Natural killer cell treated with Interleukin-12 subunit alpha and Interleukin-12 subunit beta and Interleukin-15 and Interleukin-18, amount 100 ng/mL, for 72 hours (primary cell): Measurements from ENCODE around the gene GALNT1. TPM values are rescaled to one million over a fixed set of nuclear protein-coding genes. Genes with fewer than 3 reads are reported as not detected.

ENCODE experiments used
- ATAC-seq, 2 donors: fragments of 150-1000 bp; cut with Tn5 transposase in 1 of 2; sonication (Bioruptor Pico), chemical (Tn5 transposase) in 1 of 2; 2 replicates each; pipeline ENCODE4 v1.10.0; 2021
- DNase-seq: peaks from one replicate; pipeline ENCODE4 v3.0.0; 2022; ENCODE audit warnings: low spot score
- H3K27ac Mint-ChIP-seq, 2 donors: 1 replicate in 1 of 2; 2 replicates in 1 of 2; pipeline ENCODE4 v1.8.0; 2022; ENCODE audit warnings: mixed read lengths in 2 of 2, mild to moderate bottlenecking in 1 of 2, moderate library complexity in 1 of 2
- H3K27me3 Mint-ChIP-seq, 2 donors: 1 replicate in 1 of 2; 2 replicates in 1 of 2; pipeline ENCODE4 v1.8.0; 2022; ENCODE audit warnings: mixed read lengths in 2 of 2
- H3K36me3 Mint-ChIP-seq: one replicate; pipeline ENCODE4 v1.8.0; 2022; ENCODE audit warnings: mixed read lengths
- H3K4me1 Mint-ChIP-seq, 2 donors: 1 replicate in 1 of 2; 2 replicates in 1 of 2; pipeline ENCODE4 v1.8.0; 2022; ENCODE audit warnings: low read depth in 2 of 2, mixed read lengths in 2 of 2, mild to moderate bottlenecking in 1 of 2
- H3K4me3 Mint-ChIP-seq: one replicate; pipeline ENCODE4 v1.8.0; 2022; ENCODE audit warnings: mixed read lengths
- H3K9me3 Mint-ChIP-seq: 2 replicates; pipeline ENCODE4 v1.8.0; 2022; ENCODE audit warnings: mixed read lengths
- total RNA-seq, 2 donors: library from RNA; stranded (reverse); gene quantifications; one replicate each; pipeline ENCODE4 v1.2.3, GENCODE V29; 2022

The GALNT1 gene
- total RNA-seq, 2 donors from 2014 or later, result 60.2 to 72.7 TPM

DNA sequence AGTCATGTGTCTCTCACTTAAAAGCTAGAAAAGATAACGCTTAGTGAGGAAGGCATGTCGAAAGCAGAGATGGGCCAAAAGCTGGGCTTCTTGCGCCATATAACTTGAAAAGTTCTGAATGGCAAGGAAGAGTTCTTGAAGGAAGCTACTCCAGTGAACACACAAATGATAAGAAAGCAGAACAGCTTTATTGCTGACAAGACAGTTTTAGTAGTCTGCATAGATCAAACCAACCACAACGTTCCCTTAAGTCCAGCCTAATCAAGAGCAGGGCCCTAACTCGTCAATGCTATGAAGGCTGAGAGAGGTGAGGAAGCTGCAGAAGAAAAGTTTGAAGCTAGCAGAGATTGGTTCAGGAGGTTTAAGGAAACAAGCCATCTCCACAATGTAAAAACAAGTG is 55.7 kb downstream of the GALNT1 start:
- H3K27me3 Mint-ChIP-seq, result no peaks in the 10 kb centered on the region
- H3K9me3 Mint-ChIP-seq, result no peaks in the 10 kb centered on the region
- no peak overlapping the region for H3K4me3 Mint-ChIP-seq
- H3K27ac Mint-ChIP-seq, result no peak overlapping the region
- DNase-seq, result no peak
- peaks cover 11 to 13% of the 10 kb centered on the region in 2 donors for H3K4me1 Mint-ChIP-seq
- H3K36me3 Mint-ChIP-seq, result peaks cover 8% of the 10 kb centered on the region
- no peak for ATAC-seq

DNA sequence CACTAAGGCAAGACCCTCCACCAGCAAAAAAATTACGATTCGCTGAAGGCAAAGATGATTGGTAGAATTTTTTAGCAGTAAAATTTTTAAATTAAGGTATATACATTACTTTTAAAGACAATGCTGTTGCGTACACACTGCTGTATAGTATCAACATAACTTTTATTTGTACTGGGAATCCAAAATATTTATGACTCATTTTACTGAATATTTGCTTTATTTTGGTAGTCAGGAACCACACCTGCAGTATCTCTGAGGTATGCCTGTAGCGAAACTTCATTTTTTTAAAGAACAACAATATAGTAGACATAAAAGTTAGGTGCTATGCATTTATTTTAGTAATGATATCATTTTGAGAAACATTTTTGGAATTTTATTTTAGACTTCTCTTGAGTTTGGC is 57.8 kb downstream of the GALNT1 start:
- H3K4me3 Mint-ChIP-seq, result no peak overlapping the region
- no peaks in the 10 kb centered on the region for H3K9me3 Mint-ChIP-seq
- no peaks in the 10 kb centered on the region for H3K27me3 Mint-ChIP-seq
- ATAC-seq, result no peak
- H3K36me3 Mint-ChIP-seq, result peaks cover 8% of the 10 kb centered on the region
- H3K27ac Mint-ChIP-seq, result no peak overlapping the region
- peaks cover 13 to 15% of the 10 kb centered on the region in 2 donors for H3K4me1 Mint-ChIP-seq
- DNase-seq, result no peak

DNA sequence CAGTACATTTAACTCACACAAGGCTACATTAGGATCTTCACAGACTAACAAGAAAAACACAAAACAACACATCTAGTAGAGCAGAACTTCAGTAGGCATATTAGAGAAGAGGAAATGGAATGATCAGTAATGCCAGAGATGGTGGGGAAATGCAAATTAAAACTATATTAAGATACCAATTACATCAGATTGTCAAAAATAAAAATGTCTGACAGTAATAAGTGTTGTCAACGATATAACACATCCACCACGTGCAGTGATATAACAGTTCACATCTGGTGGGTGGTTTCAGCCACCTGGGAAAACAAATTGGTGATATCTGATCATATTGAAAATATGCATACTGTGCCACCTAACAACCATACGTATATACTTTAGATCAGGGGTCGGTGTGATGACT is 59.9 kb downstream of the GALNT1 start:
- no peak overlapping the region for H3K27ac Mint-ChIP-seq

DNA sequence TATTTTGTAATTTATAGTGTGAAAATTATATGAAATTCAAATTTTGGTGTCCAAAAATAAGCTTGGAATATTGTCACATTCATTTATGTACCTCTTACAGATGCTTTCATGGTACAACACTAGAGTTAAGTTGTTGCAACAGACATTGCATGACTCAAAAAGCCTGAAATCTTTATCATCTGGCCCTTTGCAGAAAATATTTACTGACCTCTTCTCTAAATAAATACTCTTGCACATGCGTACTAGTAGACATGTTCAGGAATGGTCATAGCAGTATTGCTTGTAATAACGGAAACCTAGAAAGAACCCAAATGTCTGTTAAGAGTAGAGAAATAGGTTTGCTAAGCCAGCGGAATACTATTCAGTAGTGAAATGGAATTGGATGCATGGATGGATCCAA is 60.4 kb downstream of the GALNT1 start:
- H3K27ac Mint-ChIP-seq, result no peak overlapping the region
- H3K27me3 Mint-ChIP-seq, result no peaks in the 10 kb centered on the region
- no peak for DNase-seq
- H3K4me1 Mint-ChIP-seq, result peaks cover 15 to 20% of the 10 kb centered on the region in 2 donors
- no peak for ATAC-seq
- no peak overlapping the region for H3K4me3 Mint-ChIP-seq
- peaks cover 5% of the 10 kb centered on the region for H3K36me3 Mint-ChIP-seq
- H3K9me3 Mint-ChIP-seq, result no peaks in the 10 kb centered on the region

More for the DNA sequence above, 59.9 kb downstream of the GALNT1 start:
- ATAC-seq, result no peak
- no peaks in the 10 kb centered on the region for H3K9me3 Mint-ChIP-seq
- no peak for DNase-seq
- H3K27me3 Mint-ChIP-seq, result no peaks in the 10 kb centered on the region
- no peak overlapping the region for H3K4me3 Mint-ChIP-seq
- H3K4me1 Mint-ChIP-seq, result peaks cover 13 to 19% of the 10 kb centered on the region in 2 donors
- peaks cover 8% of the 10 kb centered on the region for H3K36me3 Mint-ChIP-seq

DNA sequence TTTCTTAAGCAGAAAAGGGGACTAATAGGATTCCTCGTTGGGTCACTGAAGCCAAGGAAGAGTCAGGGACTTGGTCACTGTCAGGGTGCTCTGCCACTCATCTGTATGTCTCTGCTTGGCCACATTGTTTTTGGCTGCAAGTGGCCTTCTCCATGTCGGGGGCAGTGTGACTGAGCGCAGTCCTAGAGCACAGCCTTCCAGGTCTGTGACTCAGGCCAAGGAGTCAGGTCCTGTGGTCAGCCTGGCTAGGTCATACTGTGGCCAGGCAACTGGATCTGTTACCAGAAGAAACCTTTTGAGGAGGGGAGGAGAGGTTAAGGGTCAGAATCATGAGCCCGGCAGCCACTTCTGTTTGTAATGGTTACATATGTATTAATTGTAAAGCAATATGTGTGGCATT is 61.3 kb downstream of the GALNT1 start:
- H3K4me3 Mint-ChIP-seq, result no peak overlapping the region
- H3K27ac Mint-ChIP-seq, result no peak overlapping the region

GRCh38 chr18:35646449-35646848 is 64.9 kb downstream of the GALNT1 start:
- peaks cover 7 to 17% of the 10 kb centered on the region in 2 donors for H3K4me1 Mint-ChIP-seq
- H3K4me3 Mint-ChIP-seq, result no peak overlapping the region
- DNase-seq (no peak), ATAC-seq (peak in 1 of 2 donors; percentile 56)
- no peak overlapping the region for H3K27ac Mint-ChIP-seq
- no peaks in the 10 kb centered on the region for H3K27me3 Mint-ChIP-seq
- H3K9me3 Mint-ChIP-seq, result no peaks in the 10 kb centered on the region
- H3K36me3 Mint-ChIP-seq, result no peaks in the 10 kb centered on the region

More for the DNA sequence above, 61.3 kb downstream of the GALNT1 start:
- H3K36me3 Mint-ChIP-seq, result no peaks in the 10 kb centered on the region
- H3K27me3 Mint-ChIP-seq, result no peaks in the 10 kb centered on the region
- DNase-seq (no peak), ATAC-seq (peak in 1 of 2 donors; percentile 53)
- H3K9me3 Mint-ChIP-seq, result no peaks in the 10 kb centered on the region
- H3K4me1 Mint-ChIP-seq, result peaks cover 11 to 20% of the 10 kb centered on the region in 2 donors

DNA sequence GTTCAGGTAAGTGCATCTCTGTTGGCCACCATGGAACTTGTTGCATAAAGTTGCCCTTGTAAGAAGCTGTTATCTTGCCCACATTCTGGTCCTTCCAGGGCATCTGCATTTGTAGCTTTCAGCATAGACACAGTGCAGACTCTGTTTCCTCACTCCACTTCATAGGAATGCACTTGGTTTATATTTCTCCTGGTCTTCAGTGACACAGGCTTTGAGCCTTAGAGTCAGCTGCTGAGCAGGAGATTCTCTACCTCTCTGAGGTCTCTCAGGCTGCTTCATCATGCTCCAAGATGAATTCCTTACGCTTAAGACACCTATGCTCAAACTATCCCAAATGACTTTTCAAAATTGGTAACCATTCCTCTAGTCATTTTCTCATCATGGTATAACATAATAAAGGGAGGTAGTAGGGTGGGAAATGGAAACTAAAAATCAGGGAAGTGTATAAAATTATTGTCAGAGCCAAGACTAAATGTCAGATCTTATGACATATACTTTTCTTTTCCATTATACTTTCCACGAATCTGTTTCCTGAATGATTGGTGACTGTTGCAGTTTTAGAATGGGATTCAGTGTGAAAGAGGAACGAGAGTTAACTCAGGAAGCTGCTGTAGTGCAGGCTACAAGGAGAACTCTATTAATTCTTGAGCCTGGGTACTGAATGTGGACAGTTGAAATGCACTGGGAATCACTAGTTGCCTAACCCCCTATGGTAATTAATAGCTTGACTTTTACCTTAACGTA is 72.0 kb downstream of the GALNT1 start:
- DNase-seq (no peak), ATAC-seq (no peak)
- H3K27ac Mint-ChIP-seq, result no peak overlapping the region
- no peaks in the 10 kb centered on the region for H3K36me3 Mint-ChIP-seq
- no peaks in the 10 kb centered on the region for H3K9me3 Mint-ChIP-seq
- no peaks in the 10 kb centered on the region for H3K27me3 Mint-ChIP-seq
- H3K4me1 Mint-ChIP-seq, result peaks cover 0 to 10% of the 10 kb centered on the region in 2 donors
- no peak overlapping the region for H3K4me3 Mint-ChIP-seq

GRCh38 chr18:35658112-35658511 is 76.6 kb downstream of the GALNT1 start:
- DNase-seq (no peak), ATAC-seq (peak in 1 of 2 donors; percentile 20)
- Mint-ChIP-seq H3K9me3 (no peaks in the 10 kb centered on the region), H3K4me1 (peaks cover 11 to 12% of the 10 kb centered on the region in 2 donors), H3K27ac (no peak overlapping the region), H3K27me3 (no peaks in the 10 kb centered on the region), H3K4me3 (no peak overlapping the region), H3K36me3 (peaks cover 5% of the 10 kb centered on the region)

- no peak overlapping the region for H3K4me3 Mint-ChIP-seq
- DNase-seq (no peak), ATAC-seq (no peak)
- no peaks in the 10 kb centered on the region for H3K9me3 Mint-ChIP-seq
- peaks cover 23% of the 10 kb centered on the region for H3K36me3 Mint-ChIP-seq
- no peak overlapping the region for H3K27ac Mint-ChIP-seq
- H3K4me1 Mint-ChIP-seq, result peaks cover 11 to 12% of the 10 kb centered on the region in 2 donors
- H3K27me3 Mint-ChIP-seq, result no peaks in the 10 kb centered on the region
Measured at GRCh38 chr18:35661483-35662146, 80.1 kb downstream of the GALNT1 start.

- ATAC-seq, result no peak
- H3K36me3 Mint-ChIP-seq, result peaks cover 29% of the 10 kb centered on the region
- H3K4me3 Mint-ChIP-seq, result no peak overlapping the region
- H3K4me1 Mint-ChIP-seq, result peaks cover 11 to 12% of the 10 kb centered on the region in 2 donors
- no peak for DNase-seq
- no peaks in the 10 kb centered on the region for H3K9me3 Mint-ChIP-seq
- no peak overlapping the region for H3K27ac Mint-ChIP-seq
- H3K27me3 Mint-ChIP-seq, result no peaks in the 10 kb centered on the region
Measured at GRCh38 chr18:35662293-35663062, 80.9 kb downstream of the GALNT1 start.

GRCh38 chr18:35671966-35672603 is 90.5 kb downstream of the GALNT1 start:
- Mint-ChIP-seq H3K9me3 (no peaks in the 10 kb centered on the region), H3K4me1 (peaks cover 5 to 10% of the 10 kb centered on the region in 2 donors), H3K27me3 (no peaks in the 10 kb centered on the region), H3K36me3 (peaks cover 12% of the 10 kb centered on the region), H3K27ac (no peak overlapping the region), H3K4me3 (no peak overlapping the region)
- DNase-seq (no peak), ATAC-seq (no peak)

DNA sequence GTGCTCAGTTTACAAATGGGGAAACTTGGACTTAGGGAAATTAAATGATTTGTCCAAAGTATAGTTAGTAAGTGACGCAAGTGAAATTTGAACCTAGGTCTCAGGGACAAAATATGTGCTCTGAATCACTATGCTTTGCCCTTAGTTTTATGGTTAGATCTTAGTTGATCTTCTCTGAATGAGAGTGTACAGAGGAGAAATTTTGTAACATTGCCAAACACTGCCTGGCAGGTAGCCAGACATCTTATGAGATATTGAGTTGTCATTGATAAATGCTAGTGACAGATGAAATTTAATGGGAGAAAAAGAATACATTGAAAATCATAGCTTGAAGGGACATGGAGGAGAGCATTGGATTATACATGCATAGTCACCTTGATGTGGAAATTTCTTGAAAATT is 91.4 kb downstream of the GALNT1 start:
- ATAC-seq, result no peak
- no peaks in the 10 kb centered on the region for H3K9me3 Mint-ChIP-seq

DNA sequence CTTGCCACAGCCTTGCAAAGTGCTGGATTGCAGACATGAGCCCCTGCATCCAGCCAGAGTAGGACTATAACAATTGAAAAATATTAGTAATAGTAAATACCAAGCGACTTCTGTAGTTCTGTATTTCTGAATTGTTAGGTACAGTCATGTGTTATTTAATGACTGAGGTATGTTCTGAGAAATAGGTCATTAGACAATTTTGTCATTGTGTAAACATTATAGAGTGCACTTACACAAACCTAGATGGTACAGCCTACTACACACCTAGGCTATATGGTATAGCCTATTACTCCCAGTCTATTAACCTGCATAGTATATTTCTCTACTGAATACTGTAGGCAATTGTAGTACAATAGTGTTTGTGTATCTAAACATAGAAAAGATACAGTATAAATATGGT is 92.1 kb downstream of the GALNT1 start:
- H3K9me3 Mint-ChIP-seq, result no peaks in the 10 kb centered on the region
- no peak for DNase-seq
- no peak overlapping the region for H3K27ac Mint-ChIP-seq
- no peak overlapping the region for H3K4me3 Mint-ChIP-seq
- peaks cover 5 to 10% of the 10 kb centered on the region in 2 donors for H3K4me1 Mint-ChIP-seq
- no peaks in the 10 kb centered on the region for H3K27me3 Mint-ChIP-seq
- ATAC-seq, result no peak
- peaks cover 4% of the 10 kb centered on the region for H3K36me3 Mint-ChIP-seq

More for the DNA sequence above, 91.4 kb downstream of the GALNT1 start:
- DNase-seq, result no peak
- Mint-ChIP-seq H3K27ac (no peak overlapping the region), H3K4me3 (no peak overlapping the region), H3K4me1 (peaks cover 5 to 10% of the 10 kb centered on the region in 2 donors), H3K36me3 (peaks cover 4% of the 10 kb centered on the region), H3K27me3 (no peaks in the 10 kb centered on the region)
